G401.6 (cell line): Measurements from ENCODE around the gene SERPINA5.

Experiments used
- FAIRE-seq: peaks from 2 replicates; lab custom pipeline; 2012; peaks lifted over from hg19 to GRCh38; lab: Jason Lieb, UNC

The SERPINA5 gene

GRCh38 chr14:94550041-94550440 is 31.2 kb upstream of the SERPINA5 start:
- FAIRE-seq = no peak

GRCh38 chr14:94555991-94556390 is 25.2 kb upstream of the SERPINA5 start:
- no peak for FAIRE-seq

GRCh38 chr14:94557327-94557726 is 23.9 kb upstream of the SERPINA5 start:
- FAIRE-seq = no peak

- no peak for FAIRE-seq
These were observed 22.4 kb upstream of the SERPINA5 start for GRCh38 chr14:94558842-94559241.

- FAIRE-seq = no peak
These were observed 21.5 kb upstream of the SERPINA5 start for GRCh38 chr14:94559638-94560290.

GRCh38 chr14:94560291-94560665 is 20.9 kb upstream of the SERPINA5 start:
- FAIRE-seq = no peak

- FAIRE-seq = no peak
These were observed 20.2 kb upstream of the SERPINA5 start, which contains the start of gene SERPINA4 for GRCh38 chr14:94560751-94561655. Gene SERPINA4, plus strand, starts transcription at chr14:94561442. Its CDS starts 2,041 bp downstream, at chr14:94563483.

- FAIRE-seq = no peak
These were observed 19.6 kb upstream of the SERPINA5 start for GRCh38 chr14:94561656-94562010.

- no peak for FAIRE-seq
These were observed 19.2 kb upstream of the SERPINA5 start for GRCh38 chr14:94562022-94562421.

GRCh38 chr14:94562941-94563883 is 18.0 kb upstream of the SERPINA5 start:
- no peak for FAIRE-seq

- no peak for FAIRE-seq
These were observed 16.8 kb upstream of the SERPINA5 start for GRCh38 chr14:94564381-94564780.

- FAIRE-seq = no peak
These were observed 13.0 kb upstream of the SERPINA5 start for GRCh38 chr14:94568186-94568585.

GRCh38 chr14:94569381-94570001 is 11.7 kb upstream of the SERPINA5 start:
- FAIRE-seq = no peak

GRCh38 chr14:94570002-94570400 is 11.2 kb upstream of the SERPINA5 start:
- no peak for FAIRE-seq

GRCh38 chr14:94570440-94570839 is 10.8 kb upstream of the SERPINA5 start:
- no peak for FAIRE-seq

- no peak for FAIRE-seq
These were observed 9.8 kb upstream of the SERPINA5 start for GRCh38 chr14:94571395-94571794.

GRCh38 chr14:94571950-94572349 is 9.3 kb upstream of the SERPINA5 start:
- FAIRE-seq = no peak

- no peak for FAIRE-seq
These were observed 8.5 kb upstream of the SERPINA5 start for GRCh38 chr14:94572637-94573303.

GRCh38 chr14:94573475-94574277 is 7.5 kb upstream of the SERPINA5 start:
- no peak for FAIRE-seq

- no peak for FAIRE-seq
These were observed 6.9 kb upstream of the SERPINA5 start for GRCh38 chr14:94574336-94574735.
